ENCODE data around the gene MSANTD3. TPM values are rescaled to one million over a fixed set of nuclear protein-coding genes. Genes with fewer than 3 reads are reported as not detected.

Gene MSANTD3
- total and polyA plus RNA-seq, 2 of the 13 experiments (the other 11 are each of a cell fraction or from before 2014, with no cell fraction given) = 10.1 to 19.2 TPM

DNA sequence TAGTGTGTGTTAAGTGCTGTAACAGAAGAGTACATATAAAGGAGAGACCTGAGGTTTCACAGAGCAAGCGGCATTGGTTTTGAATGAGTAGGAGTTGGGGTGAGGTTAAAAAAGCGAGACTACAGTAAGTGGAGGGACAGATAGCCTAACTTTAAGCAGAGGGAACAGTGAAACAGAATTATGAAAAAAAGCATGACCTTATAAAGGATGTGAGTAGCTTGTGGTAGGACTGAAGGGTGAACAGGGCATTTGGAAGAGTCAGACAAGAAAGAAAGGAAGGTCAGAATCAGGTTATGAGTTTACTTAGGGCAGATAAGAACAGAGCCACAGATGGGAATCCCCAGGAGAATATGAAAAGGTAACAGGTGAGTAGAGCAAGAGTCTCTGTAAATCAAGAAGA is 22.5 kb downstream of the MSANTD3 start (continued):
- TF ChIP-seq, protein P1, sequence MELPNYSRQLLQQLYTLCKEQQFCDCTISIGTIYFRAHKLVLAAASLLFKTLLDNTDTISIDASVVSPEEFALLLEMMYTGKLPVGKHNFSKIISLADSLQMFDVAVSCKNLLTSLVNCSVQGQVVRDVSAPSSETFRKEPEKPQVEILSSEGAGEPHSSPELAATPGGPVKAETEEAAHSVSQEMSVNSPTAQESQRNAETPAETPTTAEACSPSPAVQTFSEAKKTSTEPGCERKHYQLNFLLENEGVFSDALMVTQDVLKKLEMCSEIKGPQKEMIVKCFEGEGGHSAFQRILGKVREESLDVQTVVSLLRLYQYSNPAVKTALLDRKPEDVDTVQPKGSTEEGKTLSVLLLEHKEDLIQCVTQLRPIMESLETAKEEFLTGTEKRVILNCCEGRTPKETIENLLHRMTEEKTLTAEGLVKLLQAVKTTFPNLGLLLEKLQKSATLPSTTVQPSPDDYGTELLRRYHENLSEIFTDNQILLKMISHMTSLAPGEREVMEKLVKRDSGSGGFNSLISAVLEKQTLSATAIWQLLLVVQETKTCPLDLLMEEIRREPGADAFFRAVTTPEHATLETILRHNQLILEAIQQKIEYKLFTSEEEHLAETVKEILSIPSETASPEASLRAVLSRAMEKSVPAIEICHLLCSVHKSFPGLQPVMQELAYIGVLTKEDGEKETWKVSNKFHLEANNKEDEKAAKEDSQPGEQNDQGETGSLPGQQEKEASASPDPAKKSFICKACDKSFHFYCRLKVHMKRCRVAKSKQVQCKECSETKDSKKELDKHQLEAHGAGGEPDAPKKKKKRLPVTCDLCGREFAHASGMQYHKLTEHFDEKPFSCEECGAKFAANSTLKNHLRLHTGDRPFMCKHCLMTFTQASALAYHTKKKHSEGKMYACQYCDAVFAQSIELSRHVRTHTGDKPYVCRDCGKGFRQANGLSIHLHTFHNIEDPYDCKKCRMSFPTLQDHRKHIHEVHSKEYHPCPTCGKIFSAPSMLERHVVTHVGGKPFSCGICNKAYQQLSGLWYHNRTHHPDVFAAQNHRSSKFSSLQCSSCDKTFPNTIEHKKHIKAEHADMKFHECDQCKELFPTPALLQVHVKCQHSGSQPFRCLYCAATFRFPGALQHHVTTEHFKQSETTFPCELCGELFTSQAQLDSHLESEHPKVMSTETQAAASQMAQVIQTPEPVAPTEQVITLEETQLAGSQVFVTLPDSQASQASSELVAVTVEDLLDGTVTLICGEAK (IDR thresholded peaks at IDR 0.05) = no peak
- TF ChIP-seq, protein P1 (CRISPR knock-in tag; IDR thresholded peaks at IDR 0.05) = no peak
- TF ChIP-seq ZNF510 (CRISPR knock-in tag; IDR thresholded peaks at IDR 0.05; ENCODE audit: low read depth) (no peak), SMYD3 (CRISPR knock-in tag; IDR thresholded peaks at IDR 0.05) (no peak), ZNF224 (CRISPR knock-in tag; IDR thresholded peaks at IDR 0.05) (no peak)
- TF ChIP-seq, protein P2, sequence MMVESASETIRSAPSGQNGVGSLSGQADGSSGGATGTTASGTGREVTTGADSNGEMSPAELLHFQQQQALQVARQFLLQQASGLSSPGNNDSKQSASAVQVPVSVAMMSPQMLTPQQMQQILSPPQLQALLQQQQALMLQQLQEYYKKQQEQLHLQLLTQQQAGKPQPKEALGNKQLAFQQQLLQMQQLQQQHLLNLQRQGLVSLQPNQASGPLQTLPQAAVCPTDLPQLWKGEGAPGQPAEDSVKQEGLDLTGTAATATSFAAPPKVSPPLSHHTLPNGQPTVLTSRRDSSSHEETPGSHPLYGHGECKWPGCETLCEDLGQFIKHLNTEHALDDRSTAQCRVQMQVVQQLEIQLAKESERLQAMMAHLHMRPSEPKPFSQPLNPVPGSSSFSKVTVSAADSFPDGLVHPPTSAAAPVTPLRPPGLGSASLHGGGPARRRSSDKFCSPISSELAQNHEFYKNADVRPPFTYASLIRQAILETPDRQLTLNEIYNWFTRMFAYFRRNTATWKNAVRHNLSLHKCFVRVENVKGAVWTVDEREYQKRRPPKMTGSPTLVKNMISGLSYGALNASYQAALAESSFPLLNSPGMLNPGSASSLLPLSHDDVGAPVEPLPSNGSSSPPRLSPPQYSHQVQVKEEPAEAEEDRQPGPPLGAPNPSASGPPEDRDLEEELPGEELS (CRISPR knock-in tag; IDR thresholded peaks at IDR 0.05) = no peak
